B cell (primary cell): ENCODE measurements around the gene GFRA3. TPM values are rescaled to one million over a fixed set of nuclear protein-coding genes. Genes with fewer than 3 reads are reported as not detected.

ENCODE experiments used
- ATAC-seq: fragments of 200-7000 bp; cut with Tn5 transposase; one replicate; pipeline ENCODE4 v1.10.0; 2021; ENCODE audit warnings: low read depth, mild to moderate bottlenecking, moderate number of reproducible peaks, moderate library complexity
- CTCF ChIA-PET: fragments of 350-600 bp; sonication (Branson Sonifier 250); formaldehyde crosslinking; loops from one replicate; lab custom pipeline; 2021; ENCODE audit warnings: antibody characterized with exemption, inconsistent platforms; lab: Charles Lee
- POLR2A ChIA-PET: fragments of 350-600 bp; sonication (Branson Sonifier 250); formaldehyde crosslinking; loops from one replicate; lab custom pipeline; 2021; ENCODE audit warnings: antibody characterized with exemption; lab: Charles Lee
- DNase-seq: peaks from one replicate; pipeline ENCODE4 v3.0.0; 2013
- H2AFZ ChIP-seq: 2 replicates; pipeline ENCODE4 v1.6.1; 2012; ENCODE audit warnings: mild to moderate bottlenecking, low read depth, low read length; ENCODE audit not compliant: insufficient read depth, poor library complexity, severe bottlenecking
- H3K27ac ChIP-seq, 2 donors: 1 replicate in 1 of 2; 2 replicates in 1 of 2; pipeline ENCODE4 v1.5.1; 2012 to 2013; ENCODE audit warnings: low read length in 2 of 2, mild to moderate bottlenecking in 2 of 2, moderate library complexity in 1 of 2
- H3K27me3 ChIP-seq, 4 experiments: fragments of 200-600 bp in 1 of 4; sonication (generic) in 1 of 4; replicated peaks in 1 of 4; 1 replicate in 2 of 4; 2 replicates in 2 of 4; pipeline versions ENCODE4 v1.6.1 to v1.7.0; 2013 to 2016; ENCODE audit warnings: low read length in 3 of 4, mild to moderate bottlenecking in 2 of 4, mixed read lengths in 1 of 4, moderate library complexity in 1 of 4; ENCODE audit not compliant: insufficient read depth in 4 of 4, control insufficient read depth in 3 of 4; ENCODE audit errors: control extremely low read depth in 1 of 4
- H3K36me3 ChIP-seq, 2 experiments: replicated peaks in 1 of 2; 1 replicate in 1 of 2; 2 replicates in 1 of 2; pipeline versions ENCODE4 v1.6.1 to v1.7.1; 2013; ENCODE audit warnings: low read length in 1 of 2; ENCODE audit not compliant: insufficient read depth in 2 of 2, control insufficient read depth in 1 of 2; ENCODE audit errors: control extremely low read depth in 1 of 2, extremely low read depth in 1 of 2
- H3K4me1 ChIP-seq, 2 donors: fragments of 200-600 bp in 1 of 2; sonication (generic) in 1 of 2; 1 replicate in 1 of 2; 2 replicates in 1 of 2; pipeline versions ENCODE4 v1.5.1 to v1.6.1; 2013 to 2017; ENCODE audit warnings: low read length in 2 of 2; ENCODE audit not compliant: control insufficient read depth in 2 of 2, insufficient read depth in 2 of 2
- H3K4me2 ChIP-seq: replicated peaks from 2 replicates; pipeline ENCODE3; 2012; ENCODE audit warnings: mild to moderate bottlenecking, low read depth, low read length; ENCODE audit not compliant: poor library complexity, severe bottlenecking
- H3K4me3 ChIP-seq, 5 experiments: fragments of 200-600 bp in 1 of 5; sonication (generic) in 1 of 5; 1 replicate in 3 of 5; 2 replicates in 2 of 5; pipeline versions ENCODE4 v1.5.1 to v1.7.0; 2011 to 2016; ENCODE audit warnings: low read length in 4 of 5, mild to moderate bottlenecking in 4 of 5, low read depth in 2 of 5, control low read depth in 1 of 5, moderate library complexity in 1 of 5; ENCODE audit not compliant: insufficient read depth in 1 of 5; ENCODE audit errors: control extremely low read depth in 1 of 5, extremely low read depth in 1 of 5
- H3K79me2 ChIP-seq: fragments of 200-600 bp; sonication (generic); one replicate; pipeline ENCODE4 v1.6.0; 2016; ENCODE audit warnings: low read length; ENCODE audit not compliant: control insufficient read depth, insufficient read depth
- H3K9ac ChIP-seq: fragments of 200-600 bp; sonication (generic); 2 replicates; pipeline ENCODE4 v1.6.1; 2017; ENCODE audit warnings: mild to moderate bottlenecking, low read length, moderate library complexity
- H3K9me3 ChIP-seq, 3 donors: one replicate each; pipeline versions ENCODE4 v1.6.1 to v1.7.1; 2013; ENCODE audit warnings: low read length in 2 of 3; ENCODE audit not compliant: control insufficient read depth in 2 of 3, insufficient read depth in 1 of 3; ENCODE audit errors: control extremely low read depth in 1 of 3
- H4K20me1 ChIP-seq: 2 replicates; pipeline ENCODE4 v1.6.0; 2012; ENCODE audit warnings: mild to moderate bottlenecking, low read length; ENCODE audit not compliant: insufficient read depth, control insufficient read depth, poor library complexity, severe bottlenecking
- H3K27ac Mint-ChIP-seq: one replicate; pipeline ENCODE4 v1.8.0; 2021; ENCODE audit warnings: mixed read lengths
- H3K27me3 Mint-ChIP-seq: one replicate; pipeline ENCODE4 v1.8.0; 2021; ENCODE audit warnings: mixed read lengths
- H3K4me1 Mint-ChIP-seq: one replicate; pipeline ENCODE4 v1.8.0; 2021; ENCODE audit warnings: mixed read lengths
- H3K4me3 Mint-ChIP-seq: one replicate; pipeline ENCODE4 v1.8.0; 2021; ENCODE audit warnings: mixed read lengths
- H3K9me3 Mint-ChIP-seq: one replicate; pipeline ENCODE4 v1.8.0; 2022; ENCODE audit warnings: mixed read lengths; ENCODE audit not compliant: insufficient read depth
- CTCF ChIP-seq: fragments of 200-600 bp; IDR thresholded peaks from one replicate; pipeline ENCODE4 v1.8.0; 2022; ENCODE audit warnings: antibody characterized with exemption, mild to moderate bottlenecking
- EZH2 ChIP-seq: IDR thresholded peaks from 2 replicates; pipeline ENCODE4 v1.6.1; 2012; ENCODE audit warnings: borderline replicate concordance, low read depth, mild to moderate bottlenecking, moderate library complexity, low read length; ENCODE audit not compliant: insufficient read depth, poor library complexity, severe bottlenecking
- WGBS: methylation state at CpG from one replicate; pipeline ENCODE4 v1.1.5; 2013; ENCODE audit warnings: missing lambda C conversion rate; ENCODE audit not compliant: insufficient coverage; 5-methylcytosine and 5-hydroxymethylcytosine counted together
- intact Hi-C: fragments of 100-400 bp; cut with micrococcal nuclease; formaldehyde crosslinking; loops from one replicate; pipeline ENCODE4 v1.10.0; 2022
- polyA plus RNA-seq: library from polyadenylated mRNA; depleted of rRNA; stranded (reverse); fragments of >200 nt; gene quantifications from 2 replicates; pipeline ENCODE4 v1.2.3, GENCODE V29; 2012
- total RNA-seq, 2 donors: library from RNA; stranded (reverse); fragments of 120-200 nt in 1 of 2; gene quantifications; 1 replicate in 1 of 2; 2 replicates in 1 of 2; pipeline versions ENCODE4 v1.2.3 to v1.2.4, GENCODE V29; 2013 to 2022

GFRA3 gene
- total and polyA plus RNA-seq, 2 donors (not counting 1 experiment from before 2014, with no cell fraction given) = not detected

DNA sequence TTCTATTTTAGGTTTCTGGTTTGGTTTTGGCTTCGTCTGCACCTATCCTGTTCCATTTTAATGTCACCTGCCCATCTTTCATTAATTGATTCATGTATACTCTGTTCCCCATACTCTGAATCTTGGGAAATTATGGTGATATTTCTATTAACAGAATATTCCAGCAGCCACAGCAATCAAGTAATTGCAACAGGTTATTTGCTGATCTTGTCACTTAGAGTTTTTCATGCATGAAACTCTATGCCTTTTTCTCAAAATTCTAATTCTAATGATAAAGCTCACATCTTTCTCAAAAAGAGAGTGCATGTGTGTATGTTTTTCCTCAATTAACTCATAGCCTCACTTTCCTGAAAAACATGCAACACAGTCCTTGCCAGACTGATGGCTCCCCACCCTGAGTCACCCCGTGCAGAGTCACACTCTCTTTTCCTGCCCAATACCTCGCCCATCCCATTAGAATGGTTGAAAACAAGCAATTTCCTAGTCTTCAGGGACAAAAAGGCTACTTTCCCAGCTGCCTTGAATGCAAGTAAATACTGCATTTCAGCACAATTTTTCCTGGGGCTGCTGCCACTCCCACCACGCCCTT, 15.6 kb downstream of the GFRA3 start:
- H2AFZ ChIP-seq = no peak overlapping the region

GRCh38 chr5:138257583-138257982, 16.8 kb downstream of the GFRA3 start:
- POLR2A ChIA-PET = no interaction called here
- no peak overlapping the region for H3K27ac Mint-ChIP-seq

More for the DNA sequence above, 15.6 kb downstream of the GFRA3 start:
- H3K9ac ChIP-seq = no peak overlapping the region
- ChIA-PET CTCF (no interaction called here), POLR2A (no interaction called here)
- no peaks in the 10 kb centered on the region for H3K79me2 ChIP-seq
- no peaks in the 10 kb centered on the region for H3K36me3 ChIP-seq
- H3K27me3 ChIP-seq = no peaks in the 10 kb centered on the region
- intact Hi-C loops = no loop called here
- Mint-ChIP-seq H3K4me3 (no peak overlapping the region), H3K27me3 (no peaks in the 10 kb centered on the region), H3K4me1 (no peaks in the 10 kb centered on the region), H3K9me3 (no peaks in the 10 kb centered on the region), H3K27ac (no peak overlapping the region)
- no peaks in the 10 kb centered on the region for H3K4me1 ChIP-seq
- no peak overlapping the region for H3K4me2 ChIP-seq
- 70% methylated on average over 4 of the region's 4 CpGs for WGBS
- ATAC-seq (no peak), DNase-seq (no peak)
- H4K20me1 ChIP-seq = no peaks in the 10 kb centered on the region
- no peak overlapping the region for H3K4me3 ChIP-seq
- H3K9me3 ChIP-seq = no peaks in the 10 kb centered on the region
- TF ChIP-seq CTCF = no peak
- TF ChIP-seq EZH2 = no peak
- H3K27ac ChIP-seq = no peak overlapping the region

More at GRCh38 chr5:138257583-138257982, 16.8 kb downstream of the GFRA3 start:
- DNase-seq (no peak), ATAC-seq (no peak)
- no peaks in the 10 kb centered on the region for H3K9me3 ChIP-seq
- CTCF ChIA-PET = no interaction called here
- no peaks in the 10 kb centered on the region for H3K79me2 ChIP-seq
- H4K20me1 ChIP-seq = no peaks in the 10 kb centered on the region
- H3K36me3 ChIP-seq = no peaks in the 10 kb centered on the region
- no peak overlapping the region for H3K9ac ChIP-seq
- H3K4me1 ChIP-seq = no peaks in the 10 kb centered on the region
- H3K4me2 ChIP-seq = no peak overlapping the region
- Mint-ChIP-seq H3K9me3 (no peaks in the 10 kb centered on the region), H3K4me3 (no peak overlapping the region), H3K4me1 (no peaks in the 10 kb centered on the region), H3K27me3 (peaks cover 5% of the 10 kb centered on the region)
- H3K4me3 ChIP-seq = no peak overlapping the region
- no peak overlapping the region for H3K27ac ChIP-seq
- no peak overlapping the region for H2AFZ ChIP-seq
- no peaks in the 10 kb centered on the region for H3K27me3 ChIP-seq
- TF ChIP-seq CTCF (no peak), EZH2 (no peak)
- 97% methylated on average over 28 of the region's 29 CpGs for WGBS
- intact Hi-C loops = no loop called here
